NCI-H82 treated with DMSO at 0.1 percent for 48 hours (cell line): Measurements from ENCODE around the gene ZNF440.

Source experiments
- DNase-seq: peaks from one replicate; lab custom pipeline; 2025; ENCODE audit not compliant: unreplicated experiment; lab: John Stamatoyannopoulos, UW

ZNF440 gene

DNA sequence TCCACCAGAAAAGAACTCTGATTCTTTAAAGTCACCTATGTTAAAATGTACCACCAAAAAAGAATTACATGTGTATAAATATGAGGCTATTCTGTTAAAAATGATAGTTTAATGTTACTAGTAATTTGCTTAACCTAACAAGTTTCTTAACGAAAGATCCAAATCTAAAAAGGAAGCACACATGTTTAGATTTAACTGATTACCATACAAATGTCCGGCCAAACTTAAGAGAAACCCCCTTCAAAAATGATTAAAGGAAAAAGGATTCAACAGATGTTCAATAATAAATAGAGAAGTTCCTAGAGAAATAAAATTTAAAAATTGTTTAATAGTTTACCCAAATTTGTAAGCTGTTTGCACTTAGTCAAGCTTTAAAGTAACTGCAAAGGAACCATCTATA is 68.5 kb downstream of the ZNF440 start:
- DNase-seq: no peak
